ENCODE data around the gene ZNF512. TPM values are rescaled to one million over a fixed set of nuclear protein-coding genes. Genes with fewer than 3 reads are reported as not detected.
A peak's percentile ranks its signal among the peaks of the same experiment; 100 is the strongest.
"Not testable (repeated sequence)": the region's sequence is repeated elsewhere in the genome, so short reads cannot be mapped to it uniquely, and the experiment has no call there.

ZNF512 gene
- total RNA-seq, 2 experiments from 2014 or later, result 32.8 to 39.5 TPM

- CTCF ChIA-PET, result no interaction called here
- H3K9me3 Mint-ChIP-seq (ENCODE audit: low read depth), result peaks cover 22% of the 10 kb centered on the region
- peaks cover 73% of the 10 kb centered on the region for H3K36me3 Mint-ChIP-seq
- ATAC-seq, result no peak
- H3K4me3 Mint-ChIP-seq, result no peak overlapping the region
- no peak overlapping the region for H3K27ac Mint-ChIP-seq
- DNase-seq, result no peak
- H3K4me1 Mint-ChIP-seq, result peaks cover 34% of the 10 kb centered on the region
- no peaks in the 10 kb centered on the region for H3K27me3 Mint-ChIP-seq
These were observed 10.4 kb downstream of the ZNF512 start for GRCh38 chr2:27593240-27593639.

GRCh38 chr2:27594020-27594703, 11.3 kb downstream of the ZNF512 start:
- H3K4me3 Mint-ChIP-seq, H3K27me3 Mint-ChIP-seq, DNase-seq, CTCF ChIA-PET, H3K27ac Mint-ChIP-seq, ATAC-seq: not testable (repeated sequence)
- H3K4me1 Mint-ChIP-seq, result peaks cover 37% of the 10 kb centered on the region
- peaks cover 71% of the 10 kb centered on the region for H3K36me3 Mint-ChIP-seq
- H3K9me3 Mint-ChIP-seq (ENCODE audit: low read depth), result peaks cover 22% of the 10 kb centered on the region

GRCh38 chr2:27595412-27595811, 12.6 kb downstream of the ZNF512 start:
- Mint-ChIP-seq H3K9me3 (ENCODE audit: low read depth) (peaks cover 17% of the 10 kb centered on the region), H3K4me1 (peaks cover 39% of the 10 kb centered on the region), H3K36me3 (peaks cover 71% of the 10 kb centered on the region)
- H3K4me3 Mint-ChIP-seq, DNase-seq, H3K27me3 Mint-ChIP-seq, CTCF ChIA-PET, H3K27ac Mint-ChIP-seq, ATAC-seq: not testable (repeated sequence)

- Mint-ChIP-seq H3K36me3 (peaks cover 72% of the 10 kb centered on the region), H3K27me3 (no peaks in the 10 kb centered on the region), H3K4me3 (no peak overlapping the region), H3K4me1 (peaks cover 30% of the 10 kb centered on the region), H3K27ac (no peak overlapping the region), H3K9me3 (ENCODE audit: low read depth) (peaks cover 11% of the 10 kb centered on the region)
- ATAC-seq (no peak), DNase-seq (no peak)
- CTCF ChIA-PET, result no interaction called here
These were observed 13.8 kb downstream of the ZNF512 start for GRCh38 chr2:27596627-27597026.

GRCh38 chr2:27606611-27607010, 23.8 kb downstream of the ZNF512 start:
- no peaks in the 10 kb centered on the region for H3K9me3 Mint-ChIP-seq (ENCODE audit: low read depth)
- DNase-seq, result no peak
- no peak for ATAC-seq
- H3K27me3 Mint-ChIP-seq, result no peaks in the 10 kb centered on the region
- peaks cover 56% of the 10 kb centered on the region for H3K36me3 Mint-ChIP-seq
- H3K27ac Mint-ChIP-seq, result no peak overlapping the region
- CTCF ChIA-PET, result no interaction called here
- no peaks in the 10 kb centered on the region for H3K4me1 Mint-ChIP-seq
- H3K4me3 Mint-ChIP-seq, result no peak overlapping the region

- no peak overlapping the region for H3K27ac Mint-ChIP-seq
- peaks cover 52% of the 10 kb centered on the region for H3K36me3 Mint-ChIP-seq
- DNase-seq (no peak), ATAC-seq (no peak)
- no peaks in the 10 kb centered on the region for H3K27me3 Mint-ChIP-seq
- no peaks in the 10 kb centered on the region for H3K9me3 Mint-ChIP-seq (ENCODE audit: low read depth)
- no peak overlapping the region for H3K4me3 Mint-ChIP-seq
- H3K4me1 Mint-ChIP-seq, result no peaks in the 10 kb centered on the region
- CTCF ChIA-PET, result no interaction called here
These were observed 31.1 kb downstream of the ZNF512 start for GRCh38 chr2:27613985-27614384.

GRCh38 chr2:27615316-27615715, 32.5 kb downstream of the ZNF512 start:
- Mint-ChIP-seq H3K27ac (no peak overlapping the region), H3K9me3 (ENCODE audit: low read depth) (no peaks in the 10 kb centered on the region), H3K4me1 (no peaks in the 10 kb centered on the region), H3K36me3 (peaks cover 54% of the 10 kb centered on the region), H3K4me3 (no peak overlapping the region), H3K27me3 (no peaks in the 10 kb centered on the region)
- no peak for DNase-seq
- no peak for ATAC-seq
- CTCF ChIA-PET, result interaction anchor here (1.2 to 1.6 kb wide), 2 partner anchors 8 to 20 kb away, joined by 4 read pairs; no protein-coding TSS in a partner anchor

GRCh38 chr2:27621524-27621923, 38.7 kb downstream of the ZNF512 start:
- ATAC-seq, result no peak
- no peak overlapping the region for H3K27ac Mint-ChIP-seq

GRCh38 chr2:27622921-27623384, 40.1 kb downstream of the ZNF512 start:
- H3K4me3 Mint-ChIP-seq, result no peak overlapping the region
- no peaks in the 10 kb centered on the region for H3K27me3 Mint-ChIP-seq
- H3K27ac Mint-ChIP-seq, result no peak overlapping the region
- CTCF ChIA-PET, result interaction anchor here (1.2 kb wide), 1 partner anchor 8 kb away, joined by 4 read pairs; no protein-coding TSS in a partner anchor
- no peak for DNase-seq
- no peaks in the 10 kb centered on the region for H3K9me3 Mint-ChIP-seq (ENCODE audit: low read depth)
- ATAC-seq, result no peak
- H3K4me1 Mint-ChIP-seq, result peaks cover 17% of the 10 kb centered on the region
- peaks cover 42% of the 10 kb centered on the region for H3K36me3 Mint-ChIP-seq

More at GRCh38 chr2:27621524-27621923, 38.7 kb downstream of the ZNF512 start:
- H3K27me3 Mint-ChIP-seq, result no peaks in the 10 kb centered on the region
- H3K4me1 Mint-ChIP-seq, result peaks cover 3% of the 10 kb centered on the region
- no peaks in the 10 kb centered on the region for H3K9me3 Mint-ChIP-seq (ENCODE audit: low read depth)
- CTCF ChIA-PET, result interaction anchor here (0.8 to 1.6 kb wide), 2 partner anchors 11 to 62 kb away, joined by 4 read pairs; no protein-coding TSS in a partner anchor
- H3K36me3 Mint-ChIP-seq, result peaks cover 51% of the 10 kb centered on the region
- no peak overlapping the region for H3K4me3 Mint-ChIP-seq
- no peak for DNase-seq

- H3K9me3 Mint-ChIP-seq (ENCODE audit: low read depth), result no peaks in the 10 kb centered on the region
- H3K27ac Mint-ChIP-seq, result no peak overlapping the region
- ATAC-seq, result no peak
- H3K4me1 Mint-ChIP-seq, result peaks cover 22% of the 10 kb centered on the region
- H3K4me3 Mint-ChIP-seq, result no peak overlapping the region
- CTCF ChIA-PET, result interaction anchor here (1.9 kb wide), 1 partner anchor 58 kb away, joined by 7 read pairs; no protein-coding TSS in a partner anchor
- no peaks in the 10 kb centered on the region for H3K27me3 Mint-ChIP-seq
- H3K36me3 Mint-ChIP-seq, result peaks cover 32% of the 10 kb centered on the region
- no peak for DNase-seq
These were observed 42.1 kb downstream of the ZNF512 start for GRCh38 chr2:27624943-27625342.

- H3K4me3 Mint-ChIP-seq; CTCF ChIA-PET; H3K9me3 Mint-ChIP-seq (ENCODE audit: low read depth); ATAC-seq; H3K27ac Mint-ChIP-seq; H3K27me3 Mint-ChIP-seq; DNase-seq: not testable (repeated sequence)
- Mint-ChIP-seq H3K4me1 (peaks cover 32% of the 10 kb centered on the region), H3K36me3 (peaks cover 33% of the 10 kb centered on the region)
These were observed 43.5 kb downstream of the ZNF512 start for GRCh38 chr2:27626323-27626722.

GRCh38 chr2:27626921-27627320, 44.1 kb downstream of the ZNF512 start:
- CTCF ChIA-PET, result not testable (repeated sequence)

GRCh38 chr2:27627963-27628766, 45.3 kb downstream of the ZNF512 start:
- peaks cover 38% of the 10 kb centered on the region for H3K4me1 Mint-ChIP-seq
- DNase-seq (no peak), ATAC-seq (peak; percentile 55)
- H3K27me3 Mint-ChIP-seq, result no peaks in the 10 kb centered on the region
- H3K4me3 Mint-ChIP-seq, result no peak overlapping the region
- peaks cover 33% of the 10 kb centered on the region for H3K36me3 Mint-ChIP-seq
- CTCF ChIA-PET, result interaction anchor here (1.1 to 1.5 kb wide), 6 partner anchors 11 to 243 kb away, joined by 3 to 9 read pairs (median 4); partner anchors contain the start of gene PPM1G
- no peaks in the 10 kb centered on the region for H3K9me3 Mint-ChIP-seq (ENCODE audit: low read depth)
- no peak overlapping the region for H3K27ac Mint-ChIP-seq

More at GRCh38 chr2:27626921-27627320, 44.1 kb downstream of the ZNF512 start:
- Mint-ChIP-seq H3K4me1 (peaks cover 35% of the 10 kb centered on the region), H3K36me3 (peaks cover 34% of the 10 kb centered on the region)
- H3K9me3 Mint-ChIP-seq (ENCODE audit: low read depth); H3K4me3 Mint-ChIP-seq; DNase-seq; ATAC-seq; H3K27ac Mint-ChIP-seq; H3K27me3 Mint-ChIP-seq: not testable (repeated sequence)

Measured in activated CD8-positive, alpha-beta memory T cell treated with anti-CD3 and anti-CD28 coated beads, Interleukin-2, amount 10 ng/mL, durations not matched to agents 7 days and 5 days (primary cell).